Smooth muscle cell (in vitro differentiated cells): ENCODE data around the gene MAPK14. TPM values are rescaled to one million over a fixed set of nuclear protein-coding genes. Genes with fewer than 3 reads are reported as not detected.

Source experiments
- DNase-seq: peaks from one replicate; lab custom pipeline; 2025; ENCODE audit not compliant: unreplicated experiment; lab: John Stamatoyannopoulos, UW
- H2AFZ ChIP-seq: fragments of 200-600 bp; sonication (generic); 2 replicates; pipeline ENCODE4 v1.6.0; 2016; ENCODE audit warnings: antibody characterized with exemption, low read depth, mild to moderate bottlenecking
- H3F3A ChIP-seq: fragments of 200-600 bp; sonication (generic); 2 replicates; pipeline ENCODE4 v1.6.0; 2017; ENCODE audit warnings: antibody characterized with exemption, low read depth
- H3K27ac ChIP-seq: fragments of 200-600 bp; sonication (generic); 2 replicates; pipeline ENCODE4 v1.5.1; 2016; ENCODE audit warnings: low read depth, mild to moderate bottlenecking
- H3K27me3 ChIP-seq: fragments of 200-600 bp; sonication (generic); 2 replicates; pipeline ENCODE4 v1.6.1; 2016; ENCODE audit warnings: low read depth, mild to moderate bottlenecking
- H3K36me3 ChIP-seq: fragments of 200-600 bp; sonication (generic); 2 replicates; pipeline ENCODE4 v1.5.1; 2016; ENCODE audit warnings: low read depth
- H3K4me1 ChIP-seq: fragments of 200-600 bp; sonication (generic); 2 replicates; pipeline ENCODE4 v1.5.1; 2016; ENCODE audit warnings: low read depth
- H3K4me2 ChIP-seq: fragments of 200-600 bp; sonication (generic); 2 replicates; pipeline ENCODE4 v1.6.0; 2016; ENCODE audit warnings: mild to moderate bottlenecking
- H3K4me3 ChIP-seq: fragments of 200-600 bp; sonication (generic); 2 replicates; pipeline ENCODE4 v1.5.1; 2016; ENCODE audit warnings: mild to moderate bottlenecking
- H3K79me2 ChIP-seq: fragments of 200-600 bp; sonication (generic); 2 replicates; pipeline ENCODE4 v1.6.0; 2016; ENCODE audit warnings: low read depth, mild to moderate bottlenecking
- H3K9ac ChIP-seq: fragments of 200-600 bp; sonication (generic); 2 replicates; pipeline ENCODE4 v1.6.0; 2016; ENCODE audit warnings: low read depth
- H3K9me3 ChIP-seq: fragments of 200-600 bp; sonication (generic); replicated peaks from 2 replicates; pipeline ENCODE4 v1.5.1; 2016; ENCODE audit warnings: low read depth
- H4K20me1 ChIP-seq: fragments of 200-600 bp; sonication (generic); 2 replicates; pipeline ENCODE4 v1.6.0; 2016; ENCODE audit warnings: low read depth
- CTCF ChIP-seq: fragments of 200-600 bp; sonication (generic); IDR thresholded peaks from 2 replicates; pipeline ENCODE4 v1.5.1; 2017; ENCODE audit warnings: borderline replicate concordance, mild to moderate bottlenecking, antibody characterized with exemption; ENCODE audit not compliant: insufficient read depth, poor library complexity, severe bottlenecking
- WGBS: methylation state at CpG from one replicate; pipeline ENCODE4 v1.1.7; 2016; ENCODE audit warnings: low lambda C conversion rate; 5-methylcytosine and 5-hydroxymethylcytosine counted together
- polyA plus RNA-seq: library from polyadenylated mRNA; unstranded; fragments of >200 nt; fragmentation: Nextera tagmentation; extraction: Ambion mirVana; gene quantifications from 2 replicates; pipeline ENCODE4 v1.2.1, GENCODE V29; 2016
- total RNA-seq: library from RNA; depleted of rRNA; stranded (reverse); fragments of >200 nt; gene quantifications from 2 replicates; pipeline ENCODE4 v1.2.3, GENCODE V29; 2014

The MAPK14 gene
- total and polyA plus RNA-seq, 2 experiments from 2014 or later, result 28.0 to 62.8 TPM

- Histone ChIP-seq H3K79me2 (no peaks in the 10 kb centered on the region), H2AFZ (no peak overlapping the region), H3K27ac (no peak overlapping the region), H3F3A (peaks cover 9% of the 10 kb centered on the region), H4K20me1 (peaks cover 12% of the 10 kb centered on the region), H3K27me3 (no peaks in the 10 kb centered on the region), H3K4me3 (no peak overlapping the region), H3K9ac (no peak overlapping the region), H3K36me3 (no peaks in the 10 kb centered on the region), H3K4me1 (peaks cover 14% of the 10 kb centered on the region), H3K9me3 (no peaks in the 10 kb centered on the region), H3K4me2 (no peak overlapping the region)
- no peak for DNase-seq
- TF ChIP-seq CTCF, result no peak
- WGBS, result 59% methylated on average over 6 of the region's 6 CpGs
Observed at GRCh38 chr6:36099869-36100483, 72.4 kb downstream of the MAPK14 start.

GRCh38 chr6:36101691-36102090, 74.1 kb downstream of the MAPK14 start:
- DNase-seq, result no peak
- 80% methylated on average over 3 of the region's 3 CpGs for WGBS
- H3K27ac ChIP-seq, result no peak overlapping the region
- no peaks in the 10 kb centered on the region for H3K36me3 ChIP-seq
- H3K9me3 ChIP-seq, result no peaks in the 10 kb centered on the region
- H4K20me1 ChIP-seq, result peaks cover 8% of the 10 kb centered on the region
- no peak overlapping the region for H2AFZ ChIP-seq
- H3K4me3 ChIP-seq, result no peak overlapping the region
- no peaks in the 10 kb centered on the region for H3K79me2 ChIP-seq
- H3F3A ChIP-seq, result peaks cover 9% of the 10 kb centered on the region
- H3K9ac ChIP-seq, result no peak overlapping the region
- no peak overlapping the region for H3K4me2 ChIP-seq
- H3K4me1 ChIP-seq, result peaks cover 14% of the 10 kb centered on the region
- TF ChIP-seq CTCF, result no peak
- H3K27me3 ChIP-seq, result no peaks in the 10 kb centered on the region

- Histone ChIP-seq H2AFZ (no peak overlapping the region), H3K4me3 (no peak overlapping the region), H3K36me3 (no peaks in the 10 kb centered on the region), H3K27ac (no peak overlapping the region), H3K4me2 (no peak overlapping the region), H3F3A (peaks cover 8% of the 10 kb centered on the region), H3K9ac (no peak overlapping the region), H3K4me1 (peaks cover 14% of the 10 kb centered on the region), H3K9me3 (no peaks in the 10 kb centered on the region), H3K27me3 (no peaks in the 10 kb centered on the region), H4K20me1 (peaks cover 8% of the 10 kb centered on the region), H3K79me2 (no peaks in the 10 kb centered on the region)
- TF ChIP-seq CTCF, result no peak
- no peak for DNase-seq
- WGBS, result 73% methylated on average over 4 of the region's 4 CpGs
Observed at GRCh38 chr6:36102853-36103252, 75.2 kb downstream of the MAPK14 start.

- TF ChIP-seq CTCF, result no peak
- Histone ChIP-seq H3K36me3 (no peaks in the 10 kb centered on the region), H4K20me1 (no peaks in the 10 kb centered on the region), H3K4me3 (no peak overlapping the region), H3K9me3 (no peaks in the 10 kb centered on the region), H3K4me1 (no peaks in the 10 kb centered on the region), H3K27ac (no peak overlapping the region), H2AFZ (no peak overlapping the region), H3K4me2 (no peak overlapping the region), H3K9ac (no peak overlapping the region), H3K79me2 (no peaks in the 10 kb centered on the region), H3K27me3 (no peaks in the 10 kb centered on the region), H3F3A (no peaks in the 10 kb centered on the region)
- WGBS, result 37% methylated on average over 2 of the region's 2 CpGs
- no peak for DNase-seq
Observed at GRCh38 chr6:36104836-36105235, 77.2 kb downstream of the MAPK14 start.
